A172 (cell line): ENCODE data around the gene DDX20. TPM values are rescaled to one million over a fixed set of nuclear protein-coding genes. Genes with fewer than 3 reads are reported as not detected.

Experiments
- total RNA-seq: library from RNA; depleted of rRNA; stranded (reverse); fragments of >200 nt; shearing (Covaris generic); gene quantifications from 2 replicates; pipeline ENCODE4 v1.2.3, GENCODE V29; 2014; rRNA removed

Gene DDX20
- total RNA-seq, 1 experiment from 2014 or later = 23.3 TPM

Other genes with a start within 250 kb of the DDX20 start
- gene RAP1A, start 136.1 kb upstream of the DDX20 start, total RNA-seq = 27.9 and 34.5 TPM in 2 replicates
- gene INKA2, start 16.5 kb upstream of the DDX20 start, total RNA-seq = not detected in 2 replicates
- gene KCND3, start 233.8 kb downstream of the DDX20 start, total RNA-seq = 0.07 and 0.17 TPM in 2 replicates